A549 (cell line): ENCODE results near the gene CCL7. TPM values are rescaled to one million over a fixed set of nuclear protein-coding genes. Genes with fewer than 3 reads are reported as not detected.

ENCODE experiments used
- ATAC-seq, 2 experiments: fragments of 200-7000 bp in 1 of 2; fragments of >200 bp in 1 of 2; cut with Nextera tagmentation in 1 of 2; cut with Tn5 transposase in 1 of 2; 3 replicates each; pipeline versions ENCODE4 v1.8.0 to v1.9.1; 2018 to 2020; ENCODE audit warnings: mild to moderate bottlenecking in 1 of 2, moderate library complexity in 1 of 2
- CTCF ChIA-PET: fragments of 300-600 bp; sonication (Branson Sonifier 250); formaldehyde crosslinking; extraction: SDS; loops from one replicate; lab custom pipeline; 2021; ENCODE audit warnings: antibody characterized with exemption, inconsistent platforms; lab: Yijun Ruan, JAX
- POLR2A ChIA-PET: fragments of 350-600 bp; formaldehyde crosslinking; extraction: SDS; loops from one replicate; lab custom pipeline; 2021; ENCODE audit warnings: antibody characterized with exemption, inconsistent platforms; lab: Yijun Ruan, JAX
- DNase-seq, 2 experiments: peaks; one replicate each; pipeline versions ENCODE4 v3.0.0 to v3.0.0-alpha.2; 2011 to 2016; ENCODE audit warnings: low read depth in 1 of 2, low spot score in 1 of 2
- FAIRE-seq: peaks from 2 replicates; lab custom pipeline; 2011; peaks lifted over from hg19 to GRCh38; lab: Jason Lieb, UNC
- H3K27ac ChIP-seq, 2 experiments: fragments of >200 bp; sonication (Bioruptor Twin); formaldehyde crosslinking; 3 replicates each; pipeline ENCODE4 v1.5.1; 2016 to 2017
- H3K4me1 ChIP-seq: fragments of >200 bp; sonication (Bioruptor Twin); formaldehyde crosslinking; 3 replicates; pipeline ENCODE4 v1.6.1; 2016
- H3K4me2 ChIP-seq: fragments of >200 bp; sonication (Bioruptor Twin); formaldehyde crosslinking; 3 replicates; pipeline ENCODE4 v1.6.1; 2016
- H3K4me3 ChIP-seq: fragments of >200 bp; sonication (Bioruptor Twin); formaldehyde crosslinking; 3 replicates; pipeline ENCODE4 v1.5.1; 2016
- H3K9me3 ChIP-seq: fragments of >200 bp; sonication (Bioruptor Twin); formaldehyde crosslinking; 3 replicates; pipeline ENCODE4 v1.6.1; 2016
- BHLHE40 ChIP-seq: IDR thresholded peaks from 2 replicates; pipeline ENCODE4 v1.6.1; 2012; ENCODE audit warnings: low read depth, low read length, inconsistent platforms
- CBX2 ChIP-seq: fragments of 200-600 bp; sonication (generic); IDR thresholded peaks from 2 replicates; pipeline ENCODE4 v1.6.1; 2016; ENCODE audit warnings: low read depth, mild to moderate bottlenecking, borderline replicate concordance
- CBX8 ChIP-seq: fragments of 200-600 bp; sonication (generic); IDR thresholded peaks from 2 replicates; pipeline ENCODE4 v1.6.1; 2016
- CHD4 ChIP-seq: fragments of 200-600 bp; sonication (generic); IDR thresholded peaks from 2 replicates; pipeline ENCODE4 v1.6.1; 2016; ENCODE audit warnings: antibody characterized with exemption, mild to moderate bottlenecking, borderline replicate concordance
- EP300 ChIP-seq, 2 experiments: fragments of >200 bp; sonication (Bioruptor Twin); formaldehyde crosslinking; IDR thresholded peaks; 2 replicates in 1 of 2; 3 replicates in 1 of 2; pipeline ENCODE4 v1.6.1; 2016 to 2017
- GATA3 ChIP-seq: IDR thresholded peaks from 2 replicates; pipeline ENCODE4 v1.6.1; 2012; ENCODE audit warnings: borderline replicate concordance
- HOXB5 ChIP-seq: fragments of 250-450 bp; sonication (Bioruptor Pico); IDR thresholded peaks from 2 replicates; pipeline ENCODE4 v1.5.0; 2020; ENCODE audit warnings: mild to moderate bottlenecking, moderate library complexity
- MAFK ChIP-seq: fragments of 450-650 bp; IDR thresholded peaks from 2 replicates; pipeline ENCODE4 v1.6.1; 2014; ENCODE audit not compliant: partially characterized antibody
- MYC ChIP-seq: IDR thresholded peaks from 2 replicates; pipeline ENCODE4 v1.6.1; 2012; ENCODE audit warnings: mild to moderate bottlenecking, inconsistent platforms, low read length, improper control_type of control experiment, borderline replicate concordance
- NFE2L2 ChIP-seq: fragments of 150-350 bp; conservative IDR thresholded peaks from 2 replicates; pipeline ENCODE4 v1.6.1; 2014; ENCODE audit warnings: low read length
- NPAS2 ChIP-seq: fragments of 250-450 bp; sonication (Bioruptor Pico); IDR thresholded peaks from 2 replicates; pipeline ENCODE4 v1.8.0; 2022; ENCODE audit warnings: mild to moderate bottlenecking, moderate library complexity, borderline replicate concordance
- PHF8 ChIP-seq: fragments of 200-600 bp; sonication (generic); IDR thresholded peaks from 2 replicates; pipeline ENCODE4 v1.6.1; 2016; ENCODE audit warnings: low read depth, mild to moderate bottlenecking, antibody characterized with exemption, moderate library complexity, borderline replicate concordance
- RARB ChIP-seq: fragments of 250-450 bp; sonication (Bioruptor Pico); IDR thresholded peaks from 2 replicates; pipeline ENCODE4 v1.8.0; 2021; ENCODE audit warnings: mild to moderate bottlenecking, moderate library complexity
- RCOR1 ChIP-seq: fragments of 150-350 bp; IDR thresholded peaks from 2 replicates; pipeline ENCODE4 v1.6.1; 2014; ENCODE audit warnings: antibody characterized with exemption, low read length, low read depth
- RFX5 ChIP-seq: fragments of 450-650 bp; IDR thresholded peaks from 2 replicates; pipeline ENCODE4 v1.7.1; 2014; ENCODE audit warnings: antibody characterized with exemption, mild to moderate bottlenecking, moderate library complexity
- RNF2 ChIP-seq: fragments of 200-600 bp; sonication (generic); IDR thresholded peaks from 2 replicates; pipeline ENCODE4 v1.6.1; 2016; ENCODE audit warnings: low read depth, mild to moderate bottlenecking, antibody characterized with exemption, moderate library complexity, borderline replicate concordance
- TP53 ChIP-seq: fragments of 250-450 bp; sonication (Bioruptor Pico); IDR thresholded peaks from 2 replicates; pipeline ENCODE4 v1.5.0; 2021; ENCODE audit warnings: mild to moderate bottlenecking, moderate library complexity
- WGBS: methylation state at CpG from one replicate; pipeline ENCODE4 v1.1.6; 2017; ENCODE audit errors: missing lambda C conversion rate; 5-methylcytosine and 5-hydroxymethylcytosine counted together
- polyA plus RNA-seq, 4 experiments: library from polyadenylated mRNA; depleted of rRNA in 3 of 4; stranded (reverse); fragments of >200 nt; fragmentation: RNase III in 1 of 4; extraction: RNeasy Plus Mini Kit Qiagen cat#74134 plus additional on column Dnase treatment in 1 of 4; gene quantifications; 2 replicates in 3 of 4; 3 replicates in 1 of 4; pipeline ENCODE4 v1.2.3, GENCODE V29; 2011 to 2017
- TF ChIP-seq, protein P1 (sequence below): IDR thresholded peaks from 2 replicates; pipeline ENCODE4 v1.6.1; 2012
- TF ChIP-seq, protein P2 (sequence below): fragments of 250-450 bp; sonication (Bioruptor Pico); IDR thresholded peaks from 2 replicates; pipeline ENCODE4 v1.5.0; 2021; ENCODE audit warnings: mild to moderate bottlenecking, moderate library complexity, borderline replicate concordance
- TF ChIP-seq, protein P3 (sequence below): fragments of >200 bp; sonication (Bioruptor Twin); formaldehyde crosslinking; IDR thresholded peaks from 2 replicates; pipeline ENCODE4 v1.6.1; 2016
- TF ChIP-seq, protein P4 (sequence below): fragments of >200 bp; sonication (Bioruptor Twin); formaldehyde crosslinking; IDR thresholded peaks from 3 replicates; pipeline ENCODE4 v1.6.1; 2016
- TF ChIP-seq, protein P5 (sequence below): IDR thresholded peaks from 2 replicates; pipeline ENCODE4 v1.6.1; 2012; ENCODE audit warnings: low read depth, borderline replicate concordance
- TF ChIP-seq, protein P6 (sequence below): fragments of 200-600 bp; sonication (generic); IDR thresholded peaks from 2 replicates; pipeline ENCODE4 v1.6.1; 2016; ENCODE audit warnings: antibody characterized with exemption, mild to moderate bottlenecking, moderate library complexity

Gene CCL7
- polyA plus RNA-seq, 2 of the 4 experiments (the other 2 are of a cell fraction): 0.17 TPM; not detected in 1

DNA sequence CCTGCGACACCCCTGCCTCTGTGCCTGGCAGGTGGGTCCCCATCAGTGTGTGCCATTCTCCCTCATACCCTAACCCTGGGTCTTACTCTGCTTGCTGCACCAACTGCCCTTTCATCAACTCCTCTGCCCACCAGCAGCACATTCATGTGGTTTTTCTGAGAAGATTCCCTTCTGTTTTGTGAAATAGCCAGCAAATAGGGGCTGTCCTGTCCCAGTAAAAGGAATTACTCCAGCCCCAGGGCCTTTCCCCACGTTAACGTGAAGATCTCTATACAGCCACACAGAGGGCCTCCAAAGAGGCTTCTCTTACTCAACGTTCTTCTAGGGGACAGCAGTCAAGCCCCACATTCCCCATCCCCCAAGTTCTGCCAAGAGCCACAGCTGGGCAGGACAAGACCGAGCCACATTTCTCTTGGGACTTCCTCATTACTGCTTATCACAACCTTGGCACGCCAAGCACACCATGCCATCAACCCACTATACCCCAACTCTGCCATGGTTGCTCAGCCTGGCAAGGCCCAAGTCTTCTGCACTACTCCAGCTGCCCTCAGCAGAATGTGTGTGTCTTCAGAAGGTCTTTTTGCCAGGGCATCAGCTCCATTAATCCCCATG lies 33.6 kb upstream of the CCL7 start:
- Histone ChIP-seq H3K9me3 (peaks cover under 1% of the 10 kb centered on the region; the same call in 1 of the 3 replicates), H3K27ac (no peak overlapping the region), H3K4me1 (no peaks in the 10 kb centered on the region), H3K4me2 (no peak overlapping the region), H3K4me3 (no peak overlapping the region)
- ChIA-PET POLR2A (no interaction called here), CTCF (interaction anchor here (1.1 to 6.5 kb wide), 6 partner anchors 22 to 486 kb away, joined by 3 to 42 read pairs (median 3); no protein-coding TSS in a partner anchor)
- FAIRE-seq (no peak), ATAC-seq (no peak), DNase-seq (no peak)
- TF ChIP-seq, protein P1, sequence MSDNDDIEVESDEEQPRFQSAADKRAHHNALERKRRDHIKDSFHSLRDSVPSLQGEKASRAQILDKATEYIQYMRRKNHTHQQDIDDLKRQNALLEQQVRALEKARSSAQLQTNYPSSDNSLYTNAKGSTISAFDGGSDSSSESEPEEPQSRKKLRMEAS: no peak
- TF ChIP-seq RCOR1 (no peak), BHLHE40 (no peak), HOXB5 (CRISPR knock-in tag) (no peak), NFE2L2 (no peak), RNF2 (no peak), GATA3 (no peak), MAFK (no peak), EP300 (IDR thresholded peaks at IDR 0.05) (no peak), NPAS2 (CRISPR knock-in tag) (no peak), CHD4 (no peak), RARB (no peak), CBX8 (no peak), TP53 (no peak), PHF8 (no peak)
- TF ChIP-seq, protein P2, sequence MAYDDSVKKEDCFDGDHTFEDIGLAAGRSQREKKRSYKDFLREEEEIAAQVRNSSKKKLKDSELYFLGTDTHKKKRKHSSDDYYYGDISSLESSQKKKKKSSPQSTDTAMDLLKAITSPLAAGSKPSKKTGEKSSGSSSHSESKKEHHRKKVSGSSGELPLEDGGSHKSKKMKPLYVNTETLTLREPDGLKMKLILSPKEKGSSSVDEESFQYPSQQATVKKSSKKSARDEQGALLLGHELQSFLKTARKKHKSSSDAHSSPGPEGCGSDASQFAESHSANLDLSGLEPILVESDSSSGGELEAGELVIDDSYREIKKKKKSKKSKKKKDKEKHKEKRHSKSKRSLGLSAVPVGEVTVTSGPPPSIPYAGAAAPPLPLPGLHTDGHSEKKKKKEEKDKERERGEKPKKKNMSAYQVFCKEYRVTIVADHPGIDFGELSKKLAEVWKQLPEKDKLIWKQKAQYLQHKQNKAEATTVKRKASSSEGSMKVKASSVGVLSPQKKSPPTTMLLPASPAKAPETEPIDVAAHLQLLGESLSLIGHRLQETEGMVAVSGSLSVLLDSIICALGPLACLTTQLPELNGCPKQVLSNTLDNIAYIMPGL (CRISPR knock-in tag): no peak
- TF ChIP-seq, protein P3, sequence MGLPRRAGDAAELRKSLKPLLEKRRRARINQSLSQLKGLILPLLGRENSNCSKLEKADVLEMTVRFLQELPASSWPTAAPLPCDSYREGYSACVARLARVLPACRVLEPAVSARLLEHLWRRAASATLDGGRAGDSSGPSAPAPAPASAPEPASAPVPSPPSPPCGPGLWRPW: no peak
- TF ChIP-seq, protein P4, sequence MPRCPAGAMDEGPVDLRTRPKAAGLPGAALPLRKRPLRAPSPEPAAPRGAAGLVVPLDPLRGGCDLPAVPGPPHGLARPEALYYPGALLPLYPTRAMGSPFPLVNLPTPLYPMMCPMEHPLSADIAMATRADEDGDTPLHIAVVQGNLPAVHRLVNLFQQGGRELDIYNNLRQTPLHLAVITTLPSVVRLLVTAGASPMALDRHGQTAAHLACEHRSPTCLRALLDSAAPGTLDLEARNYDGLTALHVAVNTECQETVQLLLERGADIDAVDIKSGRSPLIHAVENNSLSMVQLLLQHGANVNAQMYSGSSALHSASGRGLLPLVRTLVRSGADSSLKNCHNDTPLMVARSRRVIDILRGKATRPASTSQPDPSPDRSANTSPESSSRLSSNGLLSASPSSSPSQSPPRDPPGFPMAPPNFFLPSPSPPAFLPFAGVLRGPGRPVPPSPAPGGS: no peak
- TF ChIP-seq, protein P5, sequence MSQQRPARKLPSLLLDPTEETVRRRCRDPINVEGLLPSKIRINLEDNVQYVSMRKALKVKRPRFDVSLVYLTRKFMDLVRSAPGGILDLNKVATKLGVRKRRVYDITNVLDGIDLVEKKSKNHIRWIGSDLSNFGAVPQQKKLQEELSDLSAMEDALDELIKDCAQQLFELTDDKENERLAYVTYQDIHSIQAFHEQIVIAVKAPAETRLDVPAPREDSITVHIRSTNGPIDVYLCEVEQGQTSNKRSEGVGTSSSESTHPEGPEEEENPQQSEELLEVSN: no peak
- 76% methylated on average over 6 of the region's 6 CpGs for WGBS

DNA sequence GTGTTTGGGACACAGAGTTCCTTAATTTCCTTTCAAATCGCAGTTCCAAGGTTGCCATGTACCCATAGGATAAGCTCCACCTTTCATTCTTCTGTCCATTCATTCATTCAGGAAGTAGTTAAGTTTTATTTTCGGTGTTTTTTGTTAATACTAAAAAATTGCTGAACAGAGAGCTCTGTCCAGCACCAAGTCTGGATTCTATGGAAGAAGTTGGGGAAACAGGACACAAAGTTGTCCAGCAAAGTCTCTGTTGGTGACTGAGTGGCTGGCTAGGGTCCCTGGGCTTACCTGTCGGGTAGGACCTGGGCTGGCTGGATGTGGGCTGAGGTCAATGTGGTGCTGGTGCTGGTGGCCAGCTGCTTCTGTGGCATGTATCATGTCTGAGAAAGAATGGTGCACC lies 32.6 kb upstream of the CCL7 start:
- no peak for ATAC-seq
- no peak overlapping the region for H3K4me3 ChIP-seq
- TF ChIP-seq, protein P5: no peak
- TF ChIP-seq, protein P1: no peak
- TF ChIP-seq RFX5 (no peak), RCOR1 (no peak), MYC (no peak), CBX2 (no peak)
- TF ChIP-seq, protein P2 (CRISPR knock-in tag): no peak
- TF ChIP-seq, protein P6, sequence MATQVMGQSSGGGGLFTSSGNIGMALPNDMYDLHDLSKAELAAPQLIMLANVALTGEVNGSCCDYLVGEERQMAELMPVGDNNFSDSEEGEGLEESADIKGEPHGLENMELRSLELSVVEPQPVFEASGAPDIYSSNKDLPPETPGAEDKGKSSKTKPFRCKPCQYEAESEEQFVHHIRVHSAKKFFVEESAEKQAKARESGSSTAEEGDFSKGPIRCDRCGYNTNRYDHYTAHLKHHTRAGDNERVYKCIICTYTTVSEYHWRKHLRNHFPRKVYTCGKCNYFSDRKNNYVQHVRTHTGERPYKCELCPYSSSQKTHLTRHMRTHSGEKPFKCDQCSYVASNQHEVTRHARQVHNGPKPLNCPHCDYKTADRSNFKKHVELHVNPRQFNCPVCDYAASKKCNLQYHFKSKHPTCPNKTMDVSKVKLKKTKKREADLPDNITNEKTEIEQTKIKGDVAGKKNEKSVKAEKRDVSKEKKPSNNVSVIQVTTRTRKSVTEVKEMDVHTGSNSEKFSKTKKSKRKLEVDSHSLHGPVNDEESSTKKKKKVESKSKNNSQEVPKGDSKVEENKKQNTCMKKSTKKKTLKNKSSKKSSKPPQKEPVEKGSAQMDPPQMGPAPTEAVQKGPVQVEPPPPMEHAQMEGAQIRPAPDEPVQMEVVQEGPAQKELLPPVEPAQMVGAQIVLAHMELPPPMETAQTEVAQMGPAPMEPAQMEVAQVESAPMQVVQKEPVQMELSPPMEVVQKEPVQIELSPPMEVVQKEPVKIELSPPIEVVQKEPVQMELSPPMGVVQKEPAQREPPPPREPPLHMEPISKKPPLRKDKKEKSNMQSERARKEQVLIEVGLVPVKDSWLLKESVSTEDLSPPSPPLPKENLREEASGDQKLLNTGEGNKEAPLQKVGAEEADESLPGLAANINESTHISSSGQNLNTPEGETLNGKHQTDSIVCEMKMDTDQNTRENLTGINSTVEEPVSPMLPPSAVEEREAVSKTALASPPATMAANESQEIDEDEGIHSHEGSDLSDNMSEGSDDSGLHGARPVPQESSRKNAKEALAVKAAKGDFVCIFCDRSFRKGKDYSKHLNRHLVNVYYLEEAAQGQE: peak; percentile 36; the same call in 1 of the 2 replicates
- TF ChIP-seq, all 56 proteins: peak for 1
- Histone ChIP-seq H3K9me3 (no peaks in the 10 kb centered on the region), H3K4me2 (no peak overlapping the region), H3K4me1 (no peaks in the 10 kb centered on the region), H3K27ac (no peak overlapping the region)
- WGBS: 70% methylated on average over 3 of the region's 3 CpGs
- CTCF ChIA-PET: interaction anchor here (1.0 to 6.5 kb wide), 4 partner anchors 21 to 124 kb away, joined by 3 to 42 read pairs (median 3); no protein-coding TSS in a partner anchor
- POLR2A ChIA-PET: no interaction called here
- DNase-seq (no peak), FAIRE-seq (no peak)
